Posterior cingulate gyrus (tissue), 11 donors: ENCODE measurements around the gene MVB12B.

ENCODE experiments used
- DNase-seq, 10 donors: peaks; one replicate each; pipeline versions ENCODE4 v3.0.0 to v3.0.0-alpha.2; 2020 to 2021; ENCODE audit warnings: mixed read lengths in 3 of 10
- intact Hi-C: fragments of 100-400 bp; cut with DNase I; formaldehyde crosslinking; loops from one replicate; pipeline ENCODE4 v1.15.1; 2023

The MVB12B gene

DNA sequence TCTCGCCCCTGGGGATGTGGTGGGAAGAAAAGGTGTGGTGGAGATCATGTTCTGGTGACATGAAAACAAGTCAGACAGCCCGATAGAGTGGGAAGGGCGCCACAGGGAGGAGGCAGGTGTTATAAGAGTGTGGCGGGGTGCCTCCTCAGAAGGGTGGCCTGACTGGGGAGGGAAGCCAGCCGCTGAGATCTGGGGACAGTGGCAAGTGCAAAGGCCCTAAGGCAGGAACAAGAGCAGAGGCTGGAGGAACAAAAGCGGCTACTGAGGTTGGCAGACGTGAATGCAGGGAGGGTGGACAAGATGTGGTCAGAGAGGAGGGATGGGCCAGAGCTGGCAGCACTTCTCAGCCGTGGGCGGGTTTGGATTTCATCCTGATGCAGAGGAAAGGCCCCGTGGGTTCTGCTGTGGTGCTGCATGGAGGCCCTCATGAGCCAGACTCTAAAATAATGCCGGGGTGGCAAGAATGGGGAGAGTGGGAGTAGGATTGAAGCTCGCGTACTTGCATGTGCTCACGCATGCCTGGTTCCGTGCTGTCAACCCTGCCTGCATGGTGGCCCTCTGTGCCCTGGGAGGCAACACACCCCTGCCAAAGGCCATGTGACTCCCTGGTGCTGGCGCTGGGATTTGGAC, 89.2 kb downstream of the MVB12B start:
- peak in 1 of 10 donors; percentile 83 for DNase-seq
- intact Hi-C loops, result no loop called here

DNA sequence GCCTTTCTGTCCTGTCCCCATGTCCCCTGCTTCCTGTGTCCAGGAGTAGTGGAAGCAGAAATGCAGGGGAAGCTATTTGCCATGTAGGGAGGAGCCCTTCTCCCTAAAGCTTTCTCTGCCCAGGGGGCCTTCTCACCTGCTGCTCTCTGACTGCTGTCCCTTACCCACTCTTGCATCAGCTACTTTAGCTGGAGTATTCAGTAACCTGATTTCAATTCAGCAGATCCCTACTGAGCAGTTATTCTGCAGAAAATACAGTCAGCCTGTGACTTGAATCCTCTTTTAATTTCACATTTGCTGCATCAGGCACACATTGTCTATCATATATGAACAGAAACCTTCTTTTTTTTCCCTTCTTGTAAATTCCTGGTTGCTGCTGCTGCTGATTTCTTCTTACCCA, 90.4 kb downstream of the MVB12B start:
- intact Hi-C loops, result no loop called here
- peak in 1 of 10 donors; percentile 14 for DNase-seq

DNA sequence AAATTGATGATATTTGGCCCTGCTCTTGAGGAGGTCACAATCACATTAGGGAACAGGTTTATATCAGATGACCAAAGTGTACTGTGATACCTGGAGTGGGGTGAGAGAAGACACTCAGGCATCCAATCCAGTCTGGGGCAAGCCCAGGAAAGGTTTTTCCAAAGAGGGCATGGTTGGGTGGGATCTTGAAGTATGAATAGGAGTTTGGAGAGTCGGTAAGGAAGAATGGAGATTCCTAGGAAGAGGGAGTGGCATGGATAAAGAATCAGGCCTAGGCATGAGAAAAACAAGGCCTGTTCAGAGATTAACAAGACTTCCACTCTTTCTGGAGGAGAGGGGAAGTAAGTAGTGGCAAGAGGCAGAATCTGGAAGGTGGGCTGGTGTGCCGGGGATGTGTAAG, 91.1 kb downstream of the MVB12B start:
- no peak for DNase-seq
- intact Hi-C loops, result no loop called here

DNA sequence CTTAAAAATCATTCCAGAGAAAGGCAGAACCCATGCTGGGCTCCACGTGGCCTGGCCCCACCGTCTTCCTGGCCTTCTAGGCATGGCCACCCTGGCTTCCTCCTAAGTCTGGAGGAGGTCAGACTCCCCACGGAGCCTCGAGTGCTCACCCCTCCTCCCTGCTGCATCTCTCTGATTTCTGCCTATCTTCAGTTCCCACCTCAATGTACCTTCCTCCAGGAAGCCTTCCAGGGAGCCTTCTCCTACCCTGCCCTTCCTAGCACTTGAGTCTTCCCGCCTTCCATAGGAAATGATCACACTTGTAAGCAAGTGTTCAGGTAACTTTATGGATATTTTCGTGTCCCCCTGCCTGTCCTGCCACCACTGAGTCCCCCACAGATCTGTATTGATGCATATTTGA, 92.0 kb downstream of the MVB12B start:
- peak in 1 of 10 donors; percentile 31 for DNase-seq
- intact Hi-C loops, result no loop called here

DNA sequence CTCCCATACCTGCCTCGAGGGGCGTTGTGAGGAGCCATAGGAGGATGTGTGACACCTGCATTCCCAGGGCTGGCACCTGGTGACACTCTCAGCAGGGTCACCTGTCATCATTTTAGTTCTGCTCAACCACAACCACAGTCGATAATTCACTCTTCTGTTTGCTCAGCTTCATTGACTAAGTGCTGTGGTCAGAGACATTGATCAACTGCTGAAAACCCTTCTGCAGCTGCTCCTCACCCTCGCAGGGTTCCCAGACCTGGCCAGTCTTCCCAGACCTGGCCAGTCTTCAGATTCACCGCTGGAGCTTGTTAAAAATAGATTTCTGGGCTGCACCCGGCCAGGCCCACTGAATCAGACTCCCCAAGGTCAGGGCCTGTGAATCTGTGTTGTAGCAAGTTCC, 92.8 kb downstream of the MVB12B start:
- peak in 1 of 10 donors; percentile 14 for DNase-seq
- intact Hi-C loops, result no loop called here

DNA sequence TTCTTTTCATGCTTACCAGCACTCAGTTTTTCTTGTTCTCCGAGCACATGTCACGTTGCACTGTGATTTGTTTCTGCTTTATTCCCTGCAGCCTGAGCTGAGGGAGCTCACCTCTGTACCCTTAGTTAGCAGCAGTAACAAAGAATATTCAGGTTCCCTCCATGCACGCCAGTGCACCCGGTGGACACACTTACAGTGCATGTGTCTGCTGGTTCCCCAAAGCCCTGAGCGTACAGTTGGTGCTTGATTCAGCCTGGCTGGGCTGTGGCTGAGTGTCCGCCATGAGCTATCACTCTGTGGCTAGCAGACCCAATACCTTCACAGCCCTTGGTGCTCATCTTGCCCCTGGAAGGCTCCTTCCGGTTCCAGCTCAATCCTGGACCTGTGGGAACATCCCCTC, 93.5 kb downstream of the MVB12B start:
- peak in 1 of 10 donors; percentile 67 for DNase-seq
- intact Hi-C loops, result no loop called here

DNA sequence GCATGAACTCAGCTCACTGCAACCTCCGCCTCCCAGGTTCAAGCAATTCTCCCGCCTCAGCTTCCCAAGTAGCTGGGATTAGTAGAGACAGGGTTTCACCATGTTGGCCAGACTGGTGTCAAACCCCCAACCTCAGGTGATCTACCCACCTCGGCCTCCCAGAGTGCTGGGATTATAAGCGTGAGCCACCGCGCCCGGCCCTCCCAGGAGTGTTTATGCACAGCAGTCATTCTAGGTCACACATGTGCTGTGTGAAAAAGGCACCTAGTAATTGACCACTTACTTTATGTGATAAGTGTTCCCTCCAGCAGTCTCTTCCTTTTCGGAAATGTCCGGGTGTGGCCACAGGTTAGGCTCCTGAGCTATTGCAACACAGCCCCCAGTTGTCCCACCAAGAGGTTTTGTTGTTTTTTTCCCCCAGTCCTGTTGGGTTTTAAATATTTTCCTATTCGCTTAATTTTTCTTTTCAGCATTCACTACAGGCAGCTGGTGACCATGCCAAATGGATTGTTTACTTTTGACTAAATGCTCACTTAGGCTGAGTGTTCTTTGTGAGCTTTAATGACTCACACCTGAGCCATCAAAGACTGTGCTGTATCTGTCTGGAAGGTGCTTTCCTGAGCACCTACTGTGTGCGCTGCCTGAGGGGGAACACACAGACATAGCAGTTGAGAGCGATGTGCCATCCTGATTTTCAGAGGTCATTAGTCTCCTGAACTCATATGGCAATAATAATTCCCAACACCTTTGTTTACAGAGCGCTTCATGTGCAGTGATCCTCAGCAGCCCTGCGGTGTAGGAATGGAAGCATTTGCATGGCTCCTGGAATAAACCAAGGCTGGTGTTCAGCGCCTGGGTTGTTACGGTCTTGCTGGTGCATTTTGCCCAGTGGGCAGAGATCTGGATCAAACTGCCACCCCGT, 94.3 kb downstream of the MVB12B start:
- peak in 1 of 10 donors; percentile 55 for DNase-seq
- intact Hi-C loops, result no loop called here

DNA sequence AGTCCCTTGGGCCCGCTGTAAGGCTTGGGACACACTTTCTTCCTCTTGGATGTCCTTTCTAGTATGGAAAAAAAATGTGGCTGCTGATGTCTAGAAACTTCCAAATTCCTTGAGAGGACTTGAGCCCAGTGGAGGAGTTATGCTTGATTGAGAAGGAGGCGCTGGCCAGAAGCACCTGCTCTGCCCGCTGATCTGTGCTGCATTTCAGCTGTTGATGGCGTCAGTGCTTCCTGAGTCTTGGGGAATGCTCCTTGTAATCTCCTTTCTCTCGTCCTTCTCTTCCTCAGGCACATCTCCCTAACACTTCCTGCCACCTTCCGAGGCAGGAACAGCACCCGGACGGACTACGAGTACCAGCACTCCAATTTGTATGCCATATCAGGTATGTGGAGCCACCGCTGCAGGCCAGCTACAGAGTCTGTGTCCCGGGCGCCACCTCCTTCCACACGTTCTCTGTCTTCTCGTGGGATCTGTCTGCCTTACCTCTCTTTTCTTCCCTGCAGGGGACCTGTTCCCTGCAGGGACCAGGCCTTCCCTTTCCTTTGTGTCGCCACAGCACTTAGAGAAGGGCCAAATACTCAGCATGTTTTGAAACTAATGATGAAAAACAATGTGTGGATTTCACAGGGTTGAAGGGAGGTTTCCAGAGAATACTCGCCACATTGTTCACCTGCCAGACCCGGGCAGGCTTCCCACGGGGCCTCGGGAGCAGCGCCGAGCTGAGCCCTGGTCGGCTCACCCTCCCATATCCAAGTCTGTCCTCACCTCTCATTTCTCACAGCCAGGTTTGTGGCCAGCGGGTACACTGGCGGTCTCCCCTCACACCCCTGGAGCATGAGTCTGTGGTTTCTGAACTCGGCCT, 95.2 kb downstream of the MVB12B start:
- intact Hi-C loops, result no loop called here
- DNase-seq, result peak in 1 of 10 donors; percentile 84

DNA sequence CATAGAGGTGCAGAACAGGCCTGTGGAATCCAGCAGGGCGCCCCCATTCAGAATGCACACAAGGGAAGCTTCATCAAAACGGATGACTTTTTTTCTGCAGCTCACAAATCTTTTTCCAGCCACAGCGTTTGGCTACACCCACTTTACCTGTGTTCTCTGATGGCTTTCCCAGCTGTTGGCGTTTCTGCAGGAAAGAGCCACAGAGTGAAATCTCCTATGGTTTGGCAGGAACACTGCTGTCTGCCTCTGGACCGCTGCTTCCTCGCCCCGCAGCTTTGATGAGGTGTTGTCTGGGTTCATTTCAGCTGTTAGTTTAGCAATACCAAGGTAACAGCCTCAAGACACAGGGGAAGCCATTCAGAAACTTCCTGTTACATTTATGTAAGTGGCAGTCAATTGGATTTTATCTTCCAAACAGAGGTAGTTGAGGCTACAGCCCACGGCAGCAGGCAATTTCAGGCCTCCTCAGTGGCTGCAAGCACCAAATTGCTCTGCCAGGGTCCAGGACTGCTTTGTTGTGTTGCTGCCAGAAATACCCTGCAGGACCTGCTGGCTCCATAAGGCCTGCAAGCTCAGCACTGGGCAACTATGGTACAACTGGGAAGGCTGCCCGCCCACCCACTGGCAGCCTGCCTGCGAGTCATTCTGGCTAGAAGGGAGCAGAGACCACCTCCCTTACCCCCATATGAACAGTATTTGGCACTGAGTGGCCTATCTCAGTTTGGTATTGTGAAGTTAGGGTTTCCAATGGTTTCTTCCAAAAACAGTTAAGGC, 96.7 kb downstream of the MVB12B start:
- DNase-seq, result peak in 1 of 10 donors; percentile 69
- intact Hi-C loops, result no loop called here

DNA sequence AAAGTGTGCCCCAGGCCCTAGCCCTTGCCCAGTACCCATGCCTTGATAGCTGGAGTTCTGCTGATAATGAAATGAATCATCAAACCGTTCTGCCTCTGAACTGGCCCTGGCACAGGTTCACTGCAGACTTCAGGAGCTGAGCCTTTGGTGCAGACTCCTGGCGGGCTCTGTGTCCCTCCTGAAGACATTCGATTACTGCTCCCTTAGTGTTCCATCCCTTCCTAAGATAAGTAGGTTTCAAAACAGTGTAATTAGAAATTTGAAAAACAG, 97.2 kb downstream of the MVB12B start:
- intact Hi-C loops, result no loop called here
- peak in 1 of 10 donors; percentile 24 for DNase-seq

DNA sequence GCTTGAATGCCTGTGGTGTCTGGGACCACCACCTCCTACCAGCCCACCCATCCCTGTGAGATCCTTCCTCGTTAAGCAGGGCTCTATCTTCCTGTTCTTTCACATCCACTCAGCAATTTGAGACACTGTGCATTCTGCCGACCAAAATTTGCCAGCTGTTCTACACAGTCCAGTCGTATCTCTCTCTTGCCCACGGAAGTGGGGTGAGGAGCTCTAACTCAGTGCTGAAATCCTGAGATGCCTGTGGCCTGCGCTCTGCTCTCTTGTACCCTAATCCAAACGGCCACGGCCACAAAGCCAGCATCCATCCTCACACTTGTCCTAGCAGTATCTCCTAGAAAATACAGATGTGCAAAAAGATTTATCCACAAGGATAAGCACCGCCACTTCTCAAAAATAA, 97.9 kb downstream of the MVB12B start:
- intact Hi-C loops, result no loop called here
- peak in 1 of 10 donors; percentile 25 for DNase-seq

DNA sequence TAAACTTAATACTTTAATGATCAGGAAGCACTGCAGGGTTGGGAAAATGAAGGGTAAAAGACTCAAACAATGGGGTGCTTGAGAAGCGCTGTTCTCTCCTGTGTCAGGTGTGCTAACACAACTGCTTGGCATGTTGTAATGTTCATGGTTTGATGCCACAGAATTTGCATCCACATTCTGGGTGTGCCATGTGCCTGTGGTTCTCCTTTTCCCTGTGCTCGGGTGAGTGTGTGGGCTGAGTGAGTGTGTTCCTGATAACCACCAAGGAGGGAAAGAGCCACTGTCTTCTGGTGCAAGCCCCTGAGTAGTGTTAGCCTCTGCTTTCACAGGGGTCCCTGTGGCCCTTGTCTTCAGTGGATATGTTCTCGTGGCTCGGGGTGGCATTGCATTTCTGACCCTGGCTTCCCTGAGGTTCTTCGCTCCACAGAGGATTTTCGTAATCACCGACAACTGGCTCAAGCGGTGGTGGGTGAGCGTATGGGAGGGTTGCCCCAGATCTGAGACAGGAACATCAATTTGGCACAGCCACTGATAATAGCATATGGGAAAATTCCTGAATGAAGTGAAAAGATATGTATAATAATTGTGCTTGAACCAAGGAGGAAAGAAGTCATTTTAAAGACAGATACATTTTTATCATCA, 102.0 kb downstream of the MVB12B start:
- intact Hi-C loops, result no loop called here
- peak in 1 of 10 donors; percentile 68 for DNase-seq

DNA sequence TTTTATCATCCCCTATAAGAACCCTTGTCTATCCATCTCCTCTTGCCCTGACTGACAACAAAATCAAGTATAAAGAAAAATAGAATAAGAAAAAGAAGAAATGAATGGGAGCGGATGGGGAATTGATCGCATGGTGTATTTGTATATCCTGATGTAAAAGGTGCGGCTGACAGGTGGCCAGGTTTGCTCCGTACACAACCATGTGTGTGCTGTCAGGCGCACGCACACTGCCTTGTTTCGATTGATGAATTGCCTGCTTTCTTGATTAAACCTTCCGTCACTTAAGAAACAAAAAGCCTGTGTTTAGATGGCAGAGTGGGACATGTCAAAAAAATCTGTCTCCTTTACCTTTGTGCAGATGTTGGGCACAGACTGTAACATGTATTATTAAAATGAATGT, 102.6 kb downstream of the MVB12B start:
- intact Hi-C loops, result no loop called here
- DNase-seq, result no peak

DNA sequence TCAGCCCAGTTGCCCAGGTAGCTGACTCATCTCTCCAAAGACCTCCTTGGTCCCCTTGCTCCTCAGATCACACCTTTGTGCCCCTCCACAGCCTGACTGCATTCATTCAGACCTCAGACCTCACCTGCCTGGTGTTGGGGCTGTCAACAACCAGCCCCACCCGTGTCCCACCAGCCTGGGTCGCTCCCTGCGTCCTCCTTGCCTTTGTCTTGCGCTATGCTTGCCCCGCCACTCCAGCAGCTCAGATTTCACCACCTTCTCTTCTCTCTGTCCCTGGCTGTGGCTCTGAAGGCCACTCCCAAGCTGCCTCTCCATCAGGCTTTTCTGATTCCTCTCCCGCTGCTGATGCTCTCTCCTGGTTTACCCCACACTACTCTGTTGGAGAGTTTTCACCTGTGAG, 103.5 kb downstream of the MVB12B start:
- DNase-seq, result peak in 1 of 10 donors; percentile 72
- intact Hi-C loops, result no loop called here

DNA sequence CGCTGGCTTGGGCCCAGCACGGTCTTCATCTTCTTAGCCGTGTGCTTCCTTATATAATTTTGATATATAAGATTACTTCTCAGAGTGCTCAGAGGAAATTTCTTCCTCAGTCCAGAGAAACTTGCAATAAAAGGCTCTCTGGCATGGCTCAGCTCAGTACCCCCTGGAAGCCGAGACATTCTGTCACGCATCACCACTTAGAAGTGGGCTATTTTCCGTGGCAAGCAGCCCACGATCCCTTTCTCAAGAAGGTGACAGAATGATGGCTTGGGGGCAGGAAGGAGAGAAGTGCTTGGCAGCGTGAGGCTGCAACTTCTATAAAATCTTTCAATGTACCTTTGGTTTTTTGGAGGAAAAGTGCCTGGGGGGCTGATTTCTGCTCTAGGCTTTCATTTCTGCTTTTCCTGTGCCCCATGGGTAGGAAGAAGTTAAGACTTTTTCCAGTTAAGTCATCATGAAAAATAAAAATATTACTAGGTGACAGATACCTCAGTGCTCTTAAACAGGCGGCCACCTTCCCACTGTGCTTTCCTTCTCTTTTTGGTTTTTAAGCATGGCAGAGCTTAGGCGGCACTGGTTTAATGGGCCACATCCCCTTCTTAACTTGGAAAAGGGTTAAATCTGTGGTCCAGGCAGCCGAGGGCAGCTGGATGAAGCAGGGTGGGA, 104.6 kb downstream of the MVB12B start:
- intact Hi-C loops, result no loop called here
- peak in 1 of 10 donors; percentile 69 for DNase-seq

DNA sequence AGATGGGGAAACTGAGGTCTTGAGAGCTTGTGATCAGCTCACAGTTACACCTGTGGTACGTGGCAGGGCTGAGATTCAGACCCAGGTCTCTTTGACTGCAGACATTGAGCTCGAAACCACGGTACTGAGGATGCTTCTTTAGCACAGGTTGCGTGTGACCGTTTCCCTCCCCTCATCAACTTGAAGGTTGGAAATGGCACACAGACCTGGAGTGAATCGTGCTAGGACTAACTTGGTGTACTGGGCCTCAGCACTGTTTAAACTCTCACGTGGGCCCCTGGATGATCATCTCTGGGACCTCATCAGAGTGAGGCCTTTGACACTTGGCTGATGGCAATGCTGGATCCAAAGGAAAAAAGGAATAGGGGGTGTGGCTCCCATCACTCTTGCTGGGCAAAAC, 106.0 kb downstream of the MVB12B start:
- intact Hi-C loops, result no loop called here
- peak in 1 of 10 donors; percentile 33 for DNase-seq

DNA sequence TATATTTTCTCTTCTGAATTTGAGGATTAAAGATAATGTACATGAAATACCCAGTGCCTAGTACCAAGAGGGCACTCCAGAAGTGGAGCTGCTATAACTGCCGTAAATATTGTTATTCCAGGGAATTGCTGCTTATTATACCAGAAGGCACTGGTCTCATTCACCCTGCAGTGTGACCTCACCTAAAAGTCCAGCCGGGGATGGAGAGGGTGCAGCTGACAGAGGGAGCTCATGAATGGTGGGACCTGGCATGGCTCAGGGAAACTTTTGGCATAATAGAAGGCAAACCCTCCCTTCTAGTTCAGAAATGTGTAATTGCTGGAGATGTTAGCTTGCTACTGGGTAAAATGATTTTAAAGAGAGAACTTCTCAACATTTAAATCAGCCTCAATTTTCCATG, 108.5 kb downstream of the MVB12B start:
- intact Hi-C loops, result no loop called here
- peak in 1 of 10 donors; percentile 40 for DNase-seq

DNA sequence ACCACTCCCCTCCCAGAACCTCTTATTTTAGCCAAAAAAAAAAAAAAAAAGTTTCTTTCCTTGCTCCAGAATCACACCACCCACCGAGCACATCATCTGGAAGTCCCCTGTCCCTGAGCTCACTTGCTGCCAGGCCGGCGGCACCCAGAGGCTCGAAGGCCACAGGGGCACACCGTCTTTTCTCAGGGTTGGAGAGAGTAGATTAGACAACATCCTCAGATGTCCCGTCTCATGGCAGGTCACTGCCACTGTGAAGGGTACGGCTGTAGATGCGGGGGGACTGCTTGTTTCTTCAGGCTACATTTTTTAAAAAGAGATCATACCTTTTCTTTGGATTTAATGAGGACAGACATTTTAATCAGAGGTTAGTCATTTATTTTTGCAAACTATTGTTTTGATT, 109.0 kb downstream of the MVB12B start:
- DNase-seq, result peak in 1 of 10 donors; percentile 66
- intact Hi-C loops, result no loop called here

DNA sequence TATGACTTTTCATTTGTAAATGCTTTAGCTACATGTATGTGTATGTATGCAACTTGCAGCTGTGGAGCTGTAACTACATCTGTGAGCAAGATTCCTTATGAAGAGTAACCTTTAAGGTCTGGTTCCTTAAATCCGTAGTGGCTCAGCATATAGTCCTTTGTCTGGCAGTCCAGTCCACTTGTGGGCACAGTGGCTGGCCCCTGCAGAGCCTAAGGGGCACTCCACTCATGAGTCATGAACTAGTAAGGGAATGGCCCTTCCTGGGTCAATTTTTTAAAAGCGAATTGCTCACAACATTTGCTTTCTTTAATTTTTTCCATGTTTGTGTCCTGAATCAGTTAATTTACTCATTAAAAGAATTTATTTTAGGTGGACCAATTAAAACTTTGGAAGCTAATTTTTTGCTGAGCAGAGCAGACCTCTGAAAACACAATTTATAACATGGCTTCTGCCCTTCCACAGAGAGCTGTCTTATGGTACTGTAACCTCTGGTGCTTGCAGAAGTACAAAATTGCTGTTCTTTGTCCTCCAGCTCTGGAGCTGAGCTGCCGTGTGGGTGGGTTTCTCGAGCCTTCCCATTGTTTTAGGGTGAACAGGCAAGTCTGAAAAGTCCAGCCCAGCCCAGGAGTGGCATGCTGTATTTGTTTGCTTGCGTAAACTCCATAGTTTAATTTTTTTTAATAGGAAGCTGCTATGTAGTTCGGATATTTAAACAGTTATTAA, 110.1 kb downstream of the MVB12B start:
- DNase-seq, result peak in 1 of 10 donors; percentile 65
- intact Hi-C loops, result no loop called here
